Measurements from ENCODE around the gene PFAS. TPM values are rescaled to one million over a fixed set of nuclear protein-coding genes. Genes with fewer than 3 reads are reported as not detected.
A peak's percentile ranks its signal among the peaks of the same experiment; 100 is the strongest.

Gene PFAS
- total and polyA plus RNA-seq, 2 of the 8 experiments (the other 6 are each of a cell fraction or from before 2014, with no cell fraction given), result 88.4 to 248 TPM

- 87% methylated on average over 5 of the region's 5 CpGs; no CpG with 5 or more reads in 1 of the 2 experiments for WGBS, 2 experiments (ENCODE audit: extremely low coverage in 1 of 2, insufficient coverage in 1 of 2, insufficient read length in 1 of 2, insufficient replicate concordance in 2 of 2, low coverage in 1 of 2, low lambda C conversion rate in 2 of 2, missing lambda C conversion rate in 1 of 2)
- H3K4me2 ChIP-seq (ENCODE audit: insufficient read depth in 1 of 2, low read depth in 2 of 2, low read length in 2 of 2), result no peak overlapping the region
- no peak overlapping the region for H4K5ac ChIP-seq (ENCODE audit: insufficient read length, low read depth, low read length)
- no peak overlapping the region for H2BK20ac ChIP-seq (ENCODE audit: low read length)
- no peak overlapping the region for H3K9ac ChIP-seq (replicated peaks in 1 of 4; ENCODE audit: extremely low read depth in 1 of 4, low read depth in 3 of 4, low read length in 3 of 4)
- H3K23ac ChIP-seq (ENCODE audit: insufficient read length), result no peak overlapping the region
- H2BK12ac ChIP-seq (ENCODE audit: low read depth, low read length), result no peak overlapping the region
- H2BK5ac ChIP-seq (ENCODE audit: low read depth, low read length), result no peak overlapping the region
- no peak overlapping the region for H2AK5ac ChIP-seq (ENCODE audit: low read depth, low read length)
- 0 out of 7 replicates have a peak, but pooled peaks cover 0 to under 1% (median 0%) of the 10 kb centered on the region in 4 experiments for H3K4me1 ChIP-seq (replicated peaks in 1 of 4; ENCODE audit: control insufficient read depth in 3 of 4, insufficient read depth in 4 of 4, low read length in 3 of 4)
- ChIA-PET POLR2A (ENCODE audit: partially characterized antibody) (interaction anchor here (0.7 to 66.3 kb wide), 5 partner anchors 1 to 132 kb away, joined by 3 to 1521 read pairs (median 5); partner anchors contain the start of genes CTC1, PFAS, RANGRF and SLC25A35), CTCF (ENCODE audit: partially characterized antibody) (interaction anchor here (0.6 to 2.0 kb wide), 11 partner anchors 14 to 672 kb away, joined by 3 to 7 read pairs (median 4); no protein-coding TSS in a partner anchor)
- H3K79me2 ChIP-seq (ENCODE audit: control insufficient read depth in 1 of 2, insufficient read depth in 2 of 2, low read length in 2 of 2), result peaks cover 4 to 31% of the 10 kb centered on the region in 2 experiments; a peak in 3 of 4 replicates
- no peaks in the 10 kb centered on the region; the same call in 1 of the 2 replicates for H3K79me1 ChIP-seq (ENCODE audit: low read depth, low read length)
- no peak overlapping the region for H3K14ac ChIP-seq (ENCODE audit: insufficient read length)
- no peaks in the 10 kb centered on the region for H3K27me3 ChIP-seq (replicated peaks in 1 of 4; ENCODE audit: control insufficient read depth in 3 of 4, extremely low read depth in 1 of 4, insufficient read depth in 3 of 4, low read length in 3 of 4)
- FAIRE-seq (no peak), DNase-seq (ENCODE audit: low read depth in 1 of 2, low spot score in 2 of 2) (no peak)
- H4K8ac ChIP-seq (ENCODE audit: extremely low read depth, insufficient read depth, low read length), result no peak overlapping the region
- peaks cover 2% of the 10 kb centered on the region for H3K23me2 ChIP-seq (ENCODE audit: low read depth, low read length)
- no peak overlapping the region for H2BK120ac ChIP-seq (replicated peaks; ENCODE audit: low read depth, low read length)
- H3K56ac ChIP-seq (replicated peaks; ENCODE audit: insufficient read length, low read depth, low read length), result no peak overlapping the region
- peaks cover 0 to 16% (median 2%) of the 10 kb centered on the region in 4 experiments; a peak in 4 of 8 replicates for H3K36me3 ChIP-seq (ENCODE audit: control insufficient read depth in 2 of 4, insufficient read depth in 4 of 4, low read length in 3 of 4)
- TF ChIP-seq RAD21 (IDR thresholded peaks at IDR 0.05 in 1 of 2, conservative IDR thresholded peaks at IDR 0.05 in 1 of 2; ENCODE audit: low read depth in 2 of 2, low read length in 2 of 2) (peak in 1 of 2 experiments; percentile 14; a peak in 1 of 4 replicates), EP300 (IDR thresholded peaks at IDR 0.05; ENCODE audit: borderline replicate concordance in 1 of 2, low read depth in 2 of 2, low read length in 2 of 2) (no peak)
- H2BK15ac ChIP-seq (ENCODE audit: low read length), result no peak overlapping the region
- no peak overlapping the region for H3K27ac ChIP-seq (ENCODE audit: low read depth, low read length)
- H3K9me3 ChIP-seq (ENCODE audit: insufficient read depth in 2 of 2, low read depth in 1 of 2, low read length in 1 of 2), result no peaks in the 10 kb centered on the region
- no peak overlapping the region for H3K4me3 ChIP-seq (ENCODE audit: extremely low read depth in 1 of 4, insufficient read depth in 2 of 4, low read depth in 3 of 4, low read length in 4 of 4)
- H3K18ac ChIP-seq (ENCODE audit: extremely low read depth, low read length), result no peak overlapping the region
- H3K4ac ChIP-seq (replicated peaks; ENCODE audit: insufficient read length, low read depth, low read length), result no peak overlapping the region
- H2AFZ ChIP-seq (ENCODE audit: low read length), result no peak overlapping the region
- no peak overlapping the region for H4K91ac ChIP-seq (replicated peaks; ENCODE audit: insufficient read length, low read length)
- H4K20me1 ChIP-seq (replicated peaks in 1 of 2; ENCODE audit: control insufficient read depth in 1 of 2, insufficient read depth in 2 of 2, low read length in 2 of 2), result no peaks in the 10 kb centered on the region
These were observed 5.3 kb upstream of the PFAS start for GRCh38 chr17:8243827-8244226.
